Neural progenitor cell (in vitro differentiated cells): Measurements from ENCODE around the gene CEP350. TPM values are rescaled to one million over a fixed set of nuclear protein-coding genes. Genes with fewer than 3 reads are reported as not detected.

Source experiments
- DNase-seq: peaks from one replicate; pipeline ENCODE4 v3.0.0-alpha.2; 2016; ENCODE audit warnings: low spot score
- H2AFZ ChIP-seq: fragments of 200-600 bp; sonication (generic); replicated peaks from 2 replicates; pipeline ENCODE4 v1.6.1; 2016; ENCODE audit warnings: antibody characterized with exemption
- H3F3A ChIP-seq: fragments of 200-600 bp; sonication (generic); 2 replicates; pipeline ENCODE4 v1.6.1; 2016; ENCODE audit warnings: antibody characterized with exemption, low read depth
- H3K27ac ChIP-seq: fragments of 200-600 bp; sonication (generic); 2 replicates; pipeline ENCODE4 v1.5.1; 2016; ENCODE audit warnings: mild to moderate bottlenecking
- H3K27me3 ChIP-seq: fragments of 200-600 bp; sonication (generic); 2 replicates; pipeline ENCODE4 v1.6.1; 2016; ENCODE audit warnings: mild to moderate bottlenecking, moderate library complexity
- H3K36me3 ChIP-seq: fragments of 200-600 bp; sonication (generic); 2 replicates; pipeline ENCODE4 v1.5.1; 2016
- H3K4me1 ChIP-seq: fragments of 200-600 bp; sonication (generic); 2 replicates; pipeline ENCODE4 v1.6.1; 2016; ENCODE audit warnings: mixed run types
- H3K4me2 ChIP-seq: fragments of 200-600 bp; sonication (generic); 2 replicates; pipeline ENCODE4 v1.6.1; 2016
- H3K4me3 ChIP-seq: fragments of 200-600 bp; sonication (generic); 2 replicates; pipeline ENCODE4 v1.5.1; 2016
- H3K79me2 ChIP-seq: fragments of 200-600 bp; sonication (generic); 2 replicates; pipeline ENCODE4 v1.6.1; 2016; ENCODE audit warnings: low read depth
- H3K9ac ChIP-seq: fragments of 200-600 bp; sonication (generic); 2 replicates; pipeline ENCODE4 v1.6.1; 2016
- H3K9me3 ChIP-seq: fragments of 200-600 bp; sonication (generic); 2 replicates; pipeline ENCODE4 v1.5.1; 2016; ENCODE audit warnings: low read depth
- H4K20me1 ChIP-seq: fragments of 200-600 bp; sonication (generic); 2 replicates; pipeline ENCODE4 v1.6.1; 2016; ENCODE audit warnings: low read depth
- H3K27ac Mint-ChIP-seq: 3 replicates; pipeline ENCODE4 v1.8.0; 2021; ENCODE audit warnings: mixed read lengths
- H3K27me3 Mint-ChIP-seq: 2 replicates; pipeline ENCODE4 v1.8.0; 2022; ENCODE audit warnings: low read depth, mild to moderate bottlenecking, inconsistent platforms, moderate library complexity, mixed read lengths; ENCODE audit not compliant: insufficient read depth
- H3K36me3 Mint-ChIP-seq: 3 replicates; pipeline ENCODE4 v1.8.0; 2021; ENCODE audit warnings: mixed read lengths
- H3K4me1 Mint-ChIP-seq: 3 replicates; pipeline ENCODE4 v1.8.0; 2021; ENCODE audit warnings: mixed read lengths
- H3K4me3 Mint-ChIP-seq: 3 replicates; pipeline ENCODE4 v1.8.0; 2021; ENCODE audit warnings: mild to moderate bottlenecking, moderate library complexity, mixed read lengths
- H3K9me3 Mint-ChIP-seq: 3 replicates; pipeline ENCODE4 v1.8.0; 2020; ENCODE audit warnings: mixed read lengths
- CTCF ChIP-seq: fragments of 200-600 bp; sonication (generic); IDR thresholded peaks from 2 replicates; pipeline ENCODE4 v1.5.1; 2017; ENCODE audit warnings: antibody characterized with exemption, mild to moderate bottlenecking
- EZH2 ChIP-seq: fragments of 200-600 bp; sonication (generic); IDR thresholded peaks from 2 replicates; pipeline ENCODE4 v1.6.1; 2017; ENCODE audit warnings: antibody characterized with exemption, mild to moderate bottlenecking, moderate library complexity
- EZH2phosphoT487 ChIP-seq: fragments of 200-600 bp; sonication (generic); IDR thresholded peaks from 2 replicates; pipeline ENCODE4 v1.6.1; 2017; ENCODE audit warnings: antibody characterized with exemption
- total RNA-seq: library from RNA; depleted of rRNA; stranded (reverse); fragments of >200 nt; gene quantifications from 2 replicates; pipeline ENCODE4 v1.2.3, GENCODE V29; 2015; ENCODE audit warnings: low replicate concordance

The CEP350 gene
- total RNA-seq, 1 donor from 2014 or later: 61.2 TPM

DNA sequence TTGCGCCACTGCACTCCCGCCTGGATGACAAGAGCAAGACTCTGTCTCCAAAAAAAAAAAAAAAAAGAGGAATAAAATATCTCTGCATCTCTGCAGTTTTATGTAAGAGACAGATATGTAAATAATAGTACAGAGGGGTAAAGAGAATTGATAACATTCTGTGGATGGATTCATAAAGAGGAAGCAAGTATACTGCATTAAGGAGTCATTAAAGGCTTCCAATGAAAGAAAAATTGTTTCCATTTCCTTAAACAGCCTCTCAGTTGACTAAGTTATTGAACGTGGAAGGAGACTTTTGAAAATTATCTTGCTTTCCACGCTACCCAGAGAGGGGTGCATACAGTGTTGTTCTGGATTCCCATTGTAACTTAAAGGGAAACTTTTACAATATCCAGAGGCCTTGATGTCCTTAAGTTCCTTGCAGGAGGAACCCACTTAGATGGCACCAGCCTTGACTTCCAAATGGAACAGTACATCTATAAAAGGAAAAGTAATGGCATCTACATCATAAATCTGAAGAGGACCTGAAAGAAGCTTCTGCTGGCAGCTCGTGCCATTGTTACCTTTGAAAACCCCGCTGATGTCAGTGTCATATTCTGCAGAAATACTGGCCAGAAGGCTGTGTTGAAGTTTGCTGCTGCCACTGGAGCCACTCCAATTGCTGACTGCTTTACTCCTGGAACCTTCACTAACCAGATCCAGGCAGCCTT, 13.8 kb downstream of the CEP350 start:
- no peak for DNase-seq
- Histone ChIP-seq H3K4me1 (no peaks in the 10 kb centered on the region), H3K4me2 (no peak overlapping the region), H3K9ac (no peak overlapping the region), H3F3A (no peaks in the 10 kb centered on the region), H3K36me3 (no peaks in the 10 kb centered on the region), H3K4me3 (no peak overlapping the region), H3K27ac (no peak overlapping the region), H2AFZ (no peak overlapping the region), H3K9me3 (no peaks in the 10 kb centered on the region), H4K20me1 (peaks cover 11% of the 10 kb centered on the region), H3K79me2 (peaks cover 100% of the 10 kb centered on the region), H3K27me3 (no peaks in the 10 kb centered on the region)
- Mint-ChIP-seq H3K9me3 (peaks cover 30% of the 10 kb centered on the region), H3K4me3 (no peak overlapping the region), H3K4me1 (no peaks in the 10 kb centered on the region), H3K27me3 (no peaks in the 10 kb centered on the region), H3K27ac (no peak overlapping the region), H3K36me3 (peaks cover 33% of the 10 kb centered on the region)
- TF ChIP-seq EZH2 (no peak), EZH2phosphoT487 (no peak), CTCF (no peak)

GRCh38 chr1:179968994-179969919, 14.6 kb downstream of the CEP350 start:
- Histone ChIP-seq H3K27ac (no peak overlapping the region), H3K4me1 (no peaks in the 10 kb centered on the region), H3K79me2 (peaks cover 100% of the 10 kb centered on the region), H3K9ac (no peak overlapping the region), H3K27me3 (no peaks in the 10 kb centered on the region), H3K36me3 (no peaks in the 10 kb centered on the region), H3K4me3 (no peak overlapping the region), H4K20me1 (peaks cover 3% of the 10 kb centered on the region), H3K9me3 (no peaks in the 10 kb centered on the region), H3F3A (no peaks in the 10 kb centered on the region), H2AFZ (no peak overlapping the region), H3K4me2 (no peak overlapping the region)
- Mint-ChIP-seq H3K36me3 (peaks cover 35% of the 10 kb centered on the region), H3K4me1 (no peaks in the 10 kb centered on the region), H3K9me3 (peaks cover 21% of the 10 kb centered on the region), H3K27me3 (no peaks in the 10 kb centered on the region), H3K27ac (no peak overlapping the region), H3K4me3 (no peak overlapping the region)
- no peak for TF ChIP-seq EZH2
- TF ChIP-seq CTCF: no peak
- TF ChIP-seq EZH2phosphoT487: no peak
- no peak for DNase-seq

- Histone ChIP-seq H3K4me2 (no peak overlapping the region), H3K27ac (no peak overlapping the region), H4K20me1 (no peaks in the 10 kb centered on the region), H3K4me3 (no peak overlapping the region), H2AFZ (no peak overlapping the region), H3K79me2 (peaks cover 100% of the 10 kb centered on the region), H3K36me3 (no peaks in the 10 kb centered on the region), H3K4me1 (no peaks in the 10 kb centered on the region), H3F3A (no peaks in the 10 kb centered on the region), H3K9me3 (no peaks in the 10 kb centered on the region), H3K27me3 (no peaks in the 10 kb centered on the region), H3K9ac (no peak overlapping the region)
- DNase-seq: no peak
- Mint-ChIP-seq H3K4me3 (no peak overlapping the region), H3K27ac (no peak overlapping the region), H3K36me3 (peaks cover 32% of the 10 kb centered on the region), H3K27me3 (no peaks in the 10 kb centered on the region), H3K4me1 (no peaks in the 10 kb centered on the region), H3K9me3 (peaks cover 14% of the 10 kb centered on the region)
- no peak for TF ChIP-seq EZH2phosphoT487
- TF ChIP-seq CTCF: no peak
- no peak for TF ChIP-seq EZH2
These were observed 15.4 kb downstream of the CEP350 start for GRCh38 chr1:179969962-179970361.
